CD4-positive, alpha-beta T cell (primary cell): ENCODE measurements around the gene NCKIPSD. TPM values are rescaled to one million over a fixed set of nuclear protein-coding genes. Genes with fewer than 3 reads are reported as not detected.

ENCODE experiments used
- ATAC-seq: fragments of 200-7000 bp; cut with Tn5 transposase; one replicate; pipeline ENCODE4 v1.10.0; 2022; ENCODE audit warnings: mild to moderate bottlenecking; ENCODE audit not compliant: poor library complexity
- CTCF ChIA-PET: fragments of 350-600 bp; sonication (Branson Sonifier 250); formaldehyde crosslinking; loops from one replicate; lab custom pipeline; 2021; ENCODE audit warnings: antibody characterized with exemption, inconsistent platforms; lab: Charles Lee
- POLR2A ChIA-PET: fragments of 350-600 bp; sonication (Branson Sonifier 250); formaldehyde crosslinking; loops from one replicate; lab custom pipeline; 2021; ENCODE audit warnings: antibody characterized with exemption, inconsistent platforms; lab: Charles Lee
- DNase-seq, 14 experiments: peaks; one replicate each; pipeline ENCODE4 v3.0.0-alpha.2; 2013 to 2020; ENCODE audit warnings: mixed read lengths in 2 of 14
- H3K27ac ChIP-seq, 2 donors: one replicate each; pipeline versions ENCODE4 v1.5.1 to v1.7.0; 2013; ENCODE audit warnings: low read length in 2 of 2, low read depth in 1 of 2, mild to moderate bottlenecking in 1 of 2
- H3K27me3 ChIP-seq, 2 experiments: 1 replicate in 1 of 2; 2 replicates in 1 of 2; pipeline versions ENCODE4 v1.6.1 to v1.7.0; 2013; ENCODE audit warnings: low read length in 2 of 2, control low read depth in 1 of 2, mild to moderate bottlenecking in 1 of 2, moderate library complexity in 1 of 2; ENCODE audit not compliant: insufficient read depth in 2 of 2, control insufficient read depth in 1 of 2
- H3K36me3 ChIP-seq: one replicate; pipeline ENCODE4 v1.6.1; 2013; ENCODE audit warnings: low read length, control low read depth; ENCODE audit not compliant: insufficient read depth
- H3K4me1 ChIP-seq: one replicate; pipeline ENCODE4 v1.6.1; 2013; ENCODE audit warnings: low read length, control low read depth; ENCODE audit not compliant: insufficient read depth
- H3K4me3 ChIP-seq: one replicate; pipeline ENCODE4 v1.5.1; 2013; ENCODE audit warnings: mild to moderate bottlenecking, low read length, moderate library complexity
- H3K9me3 ChIP-seq, 2 experiments: 1 replicate in 1 of 2; 2 replicates in 1 of 2; pipeline versions ENCODE4 v1.6.1 to v1.7.0; 2013; ENCODE audit warnings: low read length in 2 of 2, mild to moderate bottlenecking in 2 of 2, control low read depth in 1 of 2, moderate library complexity in 1 of 2; ENCODE audit not compliant: control insufficient read depth in 1 of 2, insufficient read depth in 1 of 2
- H3K27ac Mint-ChIP-seq: one replicate; pipeline ENCODE4 v1.8.0; 2020; ENCODE audit warnings: mixed read lengths
- H3K27me3 Mint-ChIP-seq: one replicate; pipeline ENCODE4 v1.8.0; 2021; ENCODE audit warnings: mixed read lengths
- H3K36me3 Mint-ChIP-seq: one replicate; pipeline ENCODE4 v1.8.0; 2021; ENCODE audit warnings: low read depth, mixed read lengths
- H3K4me1 Mint-ChIP-seq: one replicate; pipeline ENCODE4 v1.8.0; 2021; ENCODE audit warnings: low read depth, mixed read lengths
- H3K4me3 Mint-ChIP-seq: one replicate; pipeline ENCODE4 v1.8.0; 2020; ENCODE audit warnings: mild to moderate bottlenecking, mixed read lengths
- H3K9me3 Mint-ChIP-seq: one replicate; pipeline ENCODE4 v1.8.0; 2020; ENCODE audit warnings: mixed read lengths
- CTCF ChIP-seq: fragments of 200-600 bp; IDR thresholded peaks from one replicate; pipeline ENCODE4 v1.8.0; 2022; ENCODE audit warnings: antibody characterized with exemption, mild to moderate bottlenecking
- intact Hi-C, 2 experiments: fragments of 100-400 bp; cut with DNase I in 1 of 2; cut with micrococcal nuclease in 1 of 2; formaldehyde crosslinking; loops; one replicate each; pipeline versions ENCODE4 v1.15.1 to v1.9.0; 2023 to 2025; cut with DNase I, micrococcal nuclease
- total RNA-seq, 174 experiments: library from RNA in 2 of 174; stranded (reverse) in 2 of 174; gene quantifications; one replicate each; pipeline ENCODE4 v1.2.3 and lab custom pipeline; 2021 to 2026

NCKIPSD gene
- total RNA-seq, 2 experiments from 2014 or later = 9.7 to 10.8 TPM

- intact Hi-C loops = loop anchor here in 1 of 2 experiments (10.0 kb wide), 1 partner anchor 187 kb away; a partner anchor contains a TSS
Measured at GRCh38 chr3:48651771-48652170, 33.9 kb downstream of the NCKIPSD start.

GRCh38 chr3:48650723-48651122 is 35.0 kb downstream of the NCKIPSD start:
- Mint-ChIP-seq H3K4me3 (no peak overlapping the region), H3K27me3 (no peaks in the 10 kb centered on the region), H3K4me1 (peaks cover 11% of the 10 kb centered on the region), H3K36me3 (no peaks in the 10 kb centered on the region), H3K27ac (no peak overlapping the region), H3K9me3 (no peaks in the 10 kb centered on the region)
- intact Hi-C loops = loop anchor here in 1 of 2 experiments (10.0 kb wide), 1 partner anchor 186 kb away; a partner anchor contains a TSS
- H3K4me1 ChIP-seq = peaks cover 8% of the 10 kb centered on the region
- no peak overlapping the region for H3K27ac ChIP-seq
- TF ChIP-seq CTCF = no peak
- no peaks in the 10 kb centered on the region for H3K9me3 ChIP-seq
- H3K36me3 ChIP-seq = no peaks in the 10 kb centered on the region
- ATAC-seq (no peak), DNase-seq (no peak)
- no peaks in the 10 kb centered on the region for H3K27me3 ChIP-seq
- POLR2A ChIA-PET = interaction anchor here (0.7 kb wide), 1 partner anchor 44 kb away, joined by 3 read pairs; no protein-coding TSS in a partner anchor
- CTCF ChIA-PET = no interaction called here
- H3K4me3 ChIP-seq = no peak overlapping the region

More at GRCh38 chr3:48651771-48652170, 33.9 kb downstream of the NCKIPSD start:
- no peaks in the 10 kb centered on the region for H3K9me3 Mint-ChIP-seq
- ChIA-PET POLR2A (no interaction called here), CTCF (no interaction called here)
- H3K27me3 Mint-ChIP-seq = no peaks in the 10 kb centered on the region
- TF ChIP-seq CTCF = no peak
- Histone ChIP-seq H3K27me3 (no peaks in the 10 kb centered on the region), H3K4me3 (no peak overlapping the region), H3K27ac (no peak overlapping the region), H3K36me3 (no peaks in the 10 kb centered on the region), H3K9me3 (no peaks in the 10 kb centered on the region), H3K4me1 (peaks cover 13% of the 10 kb centered on the region)
- H3K36me3 Mint-ChIP-seq = no peaks in the 10 kb centered on the region
- no peak overlapping the region for H3K27ac Mint-ChIP-seq
- no peak overlapping the region for H3K4me3 Mint-ChIP-seq
- no peak for ATAC-seq
- no peak for DNase-seq
- peaks cover 11% of the 10 kb centered on the region for H3K4me1 Mint-ChIP-seq

- Mint-ChIP-seq H3K4me3 (no peak overlapping the region), H3K36me3 (no peaks in the 10 kb centered on the region), H3K27me3 (no peaks in the 10 kb centered on the region), H3K27ac (no peak overlapping the region), H3K9me3 (no peaks in the 10 kb centered on the region), H3K4me1 (no peaks in the 10 kb centered on the region)
- H3K4me3 ChIP-seq = no peak overlapping the region
- no peak overlapping the region for H3K27ac ChIP-seq
- DNase-seq = no peak
- intact Hi-C loops = no loop called here
- TF ChIP-seq CTCF = no peak
- H3K36me3 ChIP-seq = no peaks in the 10 kb centered on the region
- no peaks in the 10 kb centered on the region for H3K27me3 ChIP-seq
- H3K4me1 ChIP-seq = no peaks in the 10 kb centered on the region
- ChIA-PET POLR2A (no interaction called here), CTCF (no interaction called here)
- no peaks in the 10 kb centered on the region for H3K9me3 ChIP-seq
- ATAC-seq = no peak
Measured at GRCh38 chr3:48648188-48648850, 37.4 kb downstream of the NCKIPSD start.
